Smooth muscle cell of the brain vasculature (primary cell): Measurements from ENCODE around the gene LGALS3BP.
"Not testable (repeated sequence)": the region's sequence is repeated elsewhere in the genome, so short reads cannot be mapped to it uniquely, and the experiment has no call there.

ENCODE experiments used
- DNase-seq: peaks from one replicate; pipeline ENCODE4 v3.0.0-alpha.2; 2012; ENCODE audit warnings: low read depth, low spot score

LGALS3BP gene

GRCh38 chr17:78979780-78980623 lies at the start of gene LGALS3BP:
Gene LGALS3BP, minus strand, starts transcription at chr17:78979923. Its CDS starts 2,732 bp downstream, at chr17:78977191.
- no peak for DNase-seq

GRCh38 chr17:79028496-79029326 lies 49.0 kb upstream of the LGALS3BP start:
- DNase-seq = no peak

GRCh38 chr17:79027925-79028491 lies 48.3 kb upstream of the LGALS3BP start:
- DNase-seq = no peak

- no peak for DNase-seq
These were observed 47.7 kb upstream of the LGALS3BP start for GRCh38 chr17:79027274-79027924.

- DNase-seq = no peak
These were observed 46.9 kb upstream of the LGALS3BP start for GRCh38 chr17:79026376-79027273.

GRCh38 chr17:79024901-79025737 lies 45.4 kb upstream of the LGALS3BP start:
- no peak for DNase-seq

GRCh38 chr17:79023886-79024771 lies 44.4 kb upstream of the LGALS3BP start, which contains the start of gene C1QTNF1:
Gene C1QTNF1, plus strand, starts transcription at chr17:79024169. Its CDS starts 19,800 bp downstream, at chr17:79043969.
- DNase-seq = no peak

- no peak for DNase-seq
These were observed 43.5 kb upstream of the LGALS3BP start for GRCh38 chr17:79023180-79023705.

GRCh38 chr17:79022507-79022991 lies 42.8 kb upstream of the LGALS3BP start:
- no peak for DNase-seq

GRCh38 chr17:79021929-79022328 lies 42.2 kb upstream of the LGALS3BP start:
- not testable (repeated sequence) for DNase-seq

- no peak for DNase-seq
These were observed 41.0 kb upstream of the LGALS3BP start for GRCh38 chr17:79020631-79021301.

GRCh38 chr17:79019632-79020584 lies 40.2 kb upstream of the LGALS3BP start:
- peak; percentile 67 for DNase-seq

GRCh38 chr17:79019261-79019631 lies 39.5 kb upstream of the LGALS3BP start:
- DNase-seq = no peak

- DNase-seq = no peak
These were observed 38.6 kb upstream of the LGALS3BP start for GRCh38 chr17:79018370-79018695.

- no peak for DNase-seq
These were observed 38.0 kb upstream of the LGALS3BP start for GRCh38 chr17:79017546-79018369.
